Tibial nerve (tissue), 3 donors: ENCODE data around the gene TPSB2.

ENCODE experiments used
- CTCF ChIP-seq, 5 experiments: fragments of 200-600 bp in 3 of 5; fragments of 450-650 bp in 2 of 5; sonication (generic) in 3 of 5; IDR thresholded peaks; one replicate each; pipeline ENCODE4 v1.5.1; 2016 to 2019; ENCODE audit warnings: antibody characterized with exemption in 5 of 5, mild to moderate bottlenecking in 3 of 5, moderate library complexity in 2 of 5
- POLR2A ChIP-seq, 2 donors: fragments of 450-650 bp; IDR thresholded peaks; one replicate each; pipeline ENCODE4 v1.6.1; 2017; ENCODE audit warnings: antibody characterized with exemption in 2 of 2, mild to moderate bottlenecking in 2 of 2, moderate library complexity in 2 of 2

GRCh38 chr16:1272453-1273198 is 42.6 kb upstream of the TPSB2 start:
- no peak for TF ChIP-seq CTCF (IDR thresholded peaks at IDR 0.05)
- no peak for TF ChIP-seq POLR2A (IDR thresholded peaks at IDR 0.05)
